ENCODE results near the gene DYRK1A.
"Not testable (repeated sequence)": the region's sequence is repeated elsewhere in the genome, so short reads cannot be mapped to it uniquely, and the experiment has no call there.

DYRK1A gene

GRCh38 chr21:37528150-37528937 is 161.8 kb downstream of the DYRK1A start:
- no peak for DNase-seq (ENCODE audit: low read depth in 2 of 2)

GRCh38 chr21:37529649-37530048 is 163.1 kb downstream of the DYRK1A start:
- no peak for DNase-seq (ENCODE audit: low read depth in 2 of 2)

- no peak for DNase-seq (ENCODE audit: low read depth in 2 of 2)
Observed at GRCh38 chr21:37530901-37531351, 164.4 kb downstream of the DYRK1A start.

- no peak for DNase-seq (ENCODE audit: low read depth in 2 of 2)
Observed at GRCh38 chr21:37531431-37531932, 164.9 kb downstream of the DYRK1A start.

GRCh38 chr21:37532868-37533780 is 166.6 kb downstream of the DYRK1A start:
- no peak for DNase-seq (ENCODE audit: low read depth in 2 of 2)

- no peak for DNase-seq (ENCODE audit: low read depth in 2 of 2)
Observed at GRCh38 chr21:37534431-37534830, 167.9 kb downstream of the DYRK1A start.

- DNase-seq (ENCODE audit: low read depth in 2 of 2) = no peak
Observed at GRCh38 chr21:37535130-37535529, 168.6 kb downstream of the DYRK1A start.

- DNase-seq (ENCODE audit: low read depth in 2 of 2) = no peak
Observed at GRCh38 chr21:37535672-37536071, 169.1 kb downstream of the DYRK1A start.

GRCh38 chr21:37536616-37537278 is 170.2 kb downstream of the DYRK1A start:
- no peak for DNase-seq (ENCODE audit: low read depth in 2 of 2)

GRCh38 chr21:37537391-37537996 is 170.9 kb downstream of the DYRK1A start:
- DNase-seq (ENCODE audit: low read depth in 2 of 2) = no peak

- DNase-seq (ENCODE audit: low read depth in 2 of 2) = no peak
Observed at GRCh38 chr21:37538971-37539590, 172.5 kb downstream of the DYRK1A start.

GRCh38 chr21:37541128-37541527 is 174.6 kb downstream of the DYRK1A start:
- not testable (repeated sequence) for DNase-seq (ENCODE audit: low read depth in 2 of 2)

GRCh38 chr21:37542512-37542911 is 175.9 kb downstream of the DYRK1A start:
- DNase-seq (ENCODE audit: low read depth in 2 of 2) = no peak

GRCh38 chr21:37546299-37546908 is 179.8 kb downstream of the DYRK1A start:
- no peak for DNase-seq (ENCODE audit: low read depth in 2 of 2)

GRCh38 chr21:37546949-37547614 is 180.5 kb downstream of the DYRK1A start:
- no peak for DNase-seq (ENCODE audit: low read depth in 2 of 2)

GRCh38 chr21:37547615-37548200 is 181.1 kb downstream of the DYRK1A start:
- DNase-seq (ENCODE audit: low read depth in 2 of 2) = no peak

GRCh38 chr21:37548521-37548981 is 182.0 kb downstream of the DYRK1A start:
- no peak for DNase-seq (ENCODE audit: low read depth in 2 of 2)

- DNase-seq (ENCODE audit: low read depth in 2 of 2) = not testable (repeated sequence)
Observed at GRCh38 chr21:37549730-37550129, 183.2 kb downstream of the DYRK1A start.

GRCh38 chr21:37550157-37550556 is 183.6 kb downstream of the DYRK1A start:
- DNase-seq (ENCODE audit: low read depth in 2 of 2) = no peak
